ENCODE results near the gene GAS2L2. TPM values are rescaled to one million over a fixed set of nuclear protein-coding genes. Genes with fewer than 3 reads are reported as not detected.

GAS2L2 gene
- total RNA-seq, result not detected
- not detected for polyA plus RNA-seq

GRCh38 chr17:35752945-35753764 lies at the start of gene GAS2L2:
GAS2L2 (minus strand) TSS chr17:35753239; CDS start chr17:35752850, 389 bp downstream.
- H3K27me3 ChIP-seq (ENCODE audit: control insufficient read depth in 4 of 4, insufficient read depth in 4 of 4, low read length in 3 of 4), result no peaks in the 10 kb centered on the region
- TF ChIP-seq MAX (IDR thresholded peaks at IDR 0.05), result no peak
- TF ChIP-seq JUND (IDR thresholded peaks at IDR 0.05), result no peak
- TF ChIP-seq RAD21 (IDR thresholded peaks at IDR 0.05), result no peak
- no peak for TF ChIP-seq SP1 (IDR thresholded peaks at IDR 0.05)
- no peak within 1 kb of the TSS for H3K27ac ChIP-seq (ENCODE audit: low read depth in 1 of 2, low read length in 2 of 2)
- DNase-seq (ENCODE audit: low spot score), result no peak
- H3K36me3 ChIP-seq (ENCODE audit: control insufficient read depth in 4 of 4, insufficient read depth in 3 of 4, low read depth in 1 of 4, low read length in 3 of 4), result no peaks in the 10 kb centered on the region
- H3K9me3 ChIP-seq (ENCODE audit: control insufficient read depth in 4 of 4, low read length in 3 of 4), result no peaks in the 10 kb centered on the region
- no peak within 1 kb of the TSS for H3K9ac ChIP-seq (ENCODE audit: low read depth in 1 of 2, low read length in 2 of 2)
- H3K4me3 ChIP-seq (ENCODE audit: low read depth in 1 of 3, low read length in 3 of 3), result no peak within 1 kb of the TSS
- no peaks in the 10 kb centered on the region for H3K4me1 ChIP-seq (ENCODE audit: control insufficient read depth in 4 of 4, insufficient read depth in 4 of 4, low read length in 3 of 4)
- WGBS, result 71% methylated on average over 9 of the region's 9 CpGs

DNA sequence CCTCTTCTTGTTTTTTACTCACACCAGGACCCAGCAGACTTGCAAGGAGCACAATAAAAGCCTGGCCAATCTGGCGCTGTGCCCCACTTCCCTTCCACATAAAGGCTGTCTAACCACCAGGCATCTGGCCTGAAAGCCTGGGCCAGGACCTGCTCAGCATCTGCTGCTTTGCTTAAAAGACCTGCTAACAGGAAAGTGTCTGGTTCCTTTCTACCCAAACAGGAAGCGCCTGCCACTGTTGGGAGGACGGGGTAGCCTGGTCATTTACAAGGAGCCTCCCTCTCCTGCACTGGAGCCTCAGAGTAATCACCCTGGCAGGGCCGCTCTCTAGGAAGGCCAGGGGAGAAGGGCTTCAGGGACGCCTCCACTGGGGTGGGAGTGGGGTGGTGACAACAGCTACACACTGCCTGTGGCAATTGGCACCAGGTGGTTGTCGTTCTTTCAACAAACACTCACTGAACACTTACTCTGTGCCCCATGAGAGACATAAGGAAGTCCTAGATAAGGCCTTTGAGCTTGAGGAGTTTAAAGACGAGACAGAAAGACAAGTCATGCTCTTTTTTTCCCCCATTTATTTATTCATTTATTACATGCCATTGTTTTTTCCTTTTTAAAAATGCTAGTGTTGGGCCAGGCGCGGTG lies 48.7 kb upstream of the GAS2L2 start:
- Histone ChIP-seq H3K9me3 (ENCODE audit: control insufficient read depth in 4 of 4, low read length in 3 of 4) (no peaks in the 10 kb centered on the region), H3K4me3 (ENCODE audit: low read depth in 1 of 3, low read length in 3 of 3) (no peak overlapping the region), H3K27me3 (ENCODE audit: control insufficient read depth in 4 of 4, insufficient read depth in 4 of 4, low read length in 3 of 4) (peaks cover 0 to 8% (median 0%) of the 10 kb centered on the region in 4 donors), H3K27ac (ENCODE audit: low read depth in 1 of 2, low read length in 2 of 2) (no peak overlapping the region), H3K36me3 (ENCODE audit: control insufficient read depth in 4 of 4, insufficient read depth in 3 of 4, low read depth in 1 of 4, low read length in 3 of 4) (no peaks in the 10 kb centered on the region), H3K9ac (ENCODE audit: low read depth in 1 of 2, low read length in 2 of 2) (no peak overlapping the region), H3K4me1 (ENCODE audit: control insufficient read depth in 4 of 4, insufficient read depth in 4 of 4, low read length in 3 of 4) (peaks cover 0 to 8% (median under 1%) of the 10 kb centered on the region in 4 donors)
- WGBS, result 71% methylated on average over 9 of the region's 9 CpGs
- TF ChIP-seq JUND (IDR thresholded peaks at IDR 0.05) (no peak), RXRA (IDR thresholded peaks at IDR 0.05) (no peak), FOXA2 (IDR thresholded peaks at IDR 0.05) (no peak), SP1 (IDR thresholded peaks at IDR 0.05) (no peak), EGR1 (IDR thresholded peaks at IDR 0.05; ENCODE audit: low read depth in 2 of 2) (no peak), TAF1 (conservative IDR thresholded peaks at IDR 0.05) (no peak), NR2F2 (IDR thresholded peaks at IDR 0.05) (no peak), HNF4A (conservative IDR thresholded peaks at IDR 0.05) (no peak), FOXA1 (IDR thresholded peaks at IDR 0.05) (no peak), GABPA (IDR thresholded peaks at IDR 0.05 in 1 of 2, conservative IDR thresholded peaks at IDR 0.05 in 1 of 2) (no peak)
- TF ChIP-seq, protein P1, sequence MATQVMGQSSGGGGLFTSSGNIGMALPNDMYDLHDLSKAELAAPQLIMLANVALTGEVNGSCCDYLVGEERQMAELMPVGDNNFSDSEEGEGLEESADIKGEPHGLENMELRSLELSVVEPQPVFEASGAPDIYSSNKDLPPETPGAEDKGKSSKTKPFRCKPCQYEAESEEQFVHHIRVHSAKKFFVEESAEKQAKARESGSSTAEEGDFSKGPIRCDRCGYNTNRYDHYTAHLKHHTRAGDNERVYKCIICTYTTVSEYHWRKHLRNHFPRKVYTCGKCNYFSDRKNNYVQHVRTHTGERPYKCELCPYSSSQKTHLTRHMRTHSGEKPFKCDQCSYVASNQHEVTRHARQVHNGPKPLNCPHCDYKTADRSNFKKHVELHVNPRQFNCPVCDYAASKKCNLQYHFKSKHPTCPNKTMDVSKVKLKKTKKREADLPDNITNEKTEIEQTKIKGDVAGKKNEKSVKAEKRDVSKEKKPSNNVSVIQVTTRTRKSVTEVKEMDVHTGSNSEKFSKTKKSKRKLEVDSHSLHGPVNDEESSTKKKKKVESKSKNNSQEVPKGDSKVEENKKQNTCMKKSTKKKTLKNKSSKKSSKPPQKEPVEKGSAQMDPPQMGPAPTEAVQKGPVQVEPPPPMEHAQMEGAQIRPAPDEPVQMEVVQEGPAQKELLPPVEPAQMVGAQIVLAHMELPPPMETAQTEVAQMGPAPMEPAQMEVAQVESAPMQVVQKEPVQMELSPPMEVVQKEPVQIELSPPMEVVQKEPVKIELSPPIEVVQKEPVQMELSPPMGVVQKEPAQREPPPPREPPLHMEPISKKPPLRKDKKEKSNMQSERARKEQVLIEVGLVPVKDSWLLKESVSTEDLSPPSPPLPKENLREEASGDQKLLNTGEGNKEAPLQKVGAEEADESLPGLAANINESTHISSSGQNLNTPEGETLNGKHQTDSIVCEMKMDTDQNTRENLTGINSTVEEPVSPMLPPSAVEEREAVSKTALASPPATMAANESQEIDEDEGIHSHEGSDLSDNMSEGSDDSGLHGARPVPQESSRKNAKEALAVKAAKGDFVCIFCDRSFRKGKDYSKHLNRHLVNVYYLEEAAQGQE (IDR thresholded peaks at IDR 0.05), result no peak
- DNase-seq (ENCODE audit: low spot score), result no peak

DNA sequence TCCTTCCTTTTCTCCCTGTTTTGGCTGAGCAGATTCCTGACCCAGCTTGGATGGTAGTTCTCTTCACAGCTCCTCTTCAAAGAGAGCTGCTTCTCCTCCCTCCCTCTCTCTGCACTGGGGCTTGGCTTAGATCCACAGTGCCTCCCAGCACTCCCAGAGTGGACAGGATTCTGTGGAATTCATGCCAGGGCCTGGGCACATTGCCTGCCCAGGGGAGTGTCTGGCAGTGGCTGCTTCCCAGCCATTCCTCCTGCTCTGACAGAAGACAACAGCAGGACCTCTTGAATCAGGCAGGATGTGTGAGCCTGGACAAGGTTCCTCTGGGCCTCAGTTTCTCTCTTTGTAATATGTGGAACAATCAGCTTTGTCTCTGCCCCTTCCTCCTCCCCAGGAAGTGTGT lies 46.9 kb upstream of the GAS2L2 start:
- peaks cover 0 to 18% (median 1%) of the 10 kb centered on the region in 4 donors for H3K27me3 ChIP-seq (ENCODE audit: control insufficient read depth in 4 of 4, insufficient read depth in 4 of 4, low read length in 3 of 4)
- no peak overlapping the region for H3K9ac ChIP-seq (ENCODE audit: low read depth in 1 of 2, low read length in 2 of 2)
- H3K36me3 ChIP-seq (ENCODE audit: control insufficient read depth in 4 of 4, insufficient read depth in 3 of 4, low read depth in 1 of 4, low read length in 3 of 4), result no peaks in the 10 kb centered on the region
- H3K27ac ChIP-seq (ENCODE audit: low read depth in 1 of 2, low read length in 2 of 2), result no peak overlapping the region
- DNase-seq (ENCODE audit: low spot score), result no peak
- H3K4me3 ChIP-seq (ENCODE audit: low read depth in 1 of 3, low read length in 3 of 3), result no peak overlapping the region
- H3K4me1 ChIP-seq (ENCODE audit: control insufficient read depth in 4 of 4, insufficient read depth in 4 of 4, low read length in 3 of 4), result peaks cover 5 to 16% (median 8%) of the 10 kb centered on the region in 4 donors
- no peaks in the 10 kb centered on the region for H3K9me3 ChIP-seq (ENCODE audit: control insufficient read depth in 4 of 4, low read length in 3 of 4)
- TF ChIP-seq HNF4G (IDR thresholded peaks at IDR 0.05), result no peak
- peak in 1 of 2 donors; percentile 61 for TF ChIP-seq RAD21 (IDR thresholded peaks at IDR 0.05)
- peak; percentile 43 for TF ChIP-seq MAX (IDR thresholded peaks at IDR 0.05)
- peak in 1 of 2 donors; percentile 25 for TF ChIP-seq HNF4A (conservative IDR thresholded peaks at IDR 0.05)
- no peak for TF ChIP-seq RXRA (IDR thresholded peaks at IDR 0.05)
- no peak for TF ChIP-seq CTCF (IDR thresholded peaks at IDR 0.05; ENCODE audit: low read depth, low read length, missing input control)
- TF ChIP-seq YY1 (IDR thresholded peaks at IDR 0.05), result peak; percentile 22
- no peak for TF ChIP-seq FOXA2 (IDR thresholded peaks at IDR 0.05)
- no peak for TF ChIP-seq ZBTB33 (IDR thresholded peaks at IDR 0.05)
- TF ChIP-seq JUND (IDR thresholded peaks at IDR 0.05), result no peak
- peak; percentile 18 for TF ChIP-seq SP1 (IDR thresholded peaks at IDR 0.05)
- no peak for TF ChIP-seq NR2F2 (IDR thresholded peaks at IDR 0.05)
